HG03103 (cell line): ENCODE data around the gene CCDC157.
A peak's percentile ranks its signal among the peaks of the same experiment; 100 is the strongest.

ENCODE experiments used
- ATAC-seq: cut with Tn5 transposase; IDR thresholded peaks from one replicate; pipeline ENCODE4 v1.9.1; 2021; ENCODE audit warnings: low read depth; ENCODE audit not compliant: unreplicated experiment

Gene CCDC157

GRCh38 chr22:30356449-30357235, at the start of gene CCDC157, which contains the start of gene SF3A1:
TSS of gene CCDC157 (plus strand) at chr22:30357007. CDS start at chr22:30366001, 8,994 bp downstream.
TSS of gene SF3A1 (minus strand) at chr22:30356894. CDS start at chr22:30356792, 102 bp downstream.
- ATAC-seq = peak; percentile 83

- ATAC-seq = no peak
Observed at GRCh38 chr22:30307041-30307574, 49.7 kb upstream of the CCDC157 start.

GRCh38 chr22:30308093-30308492, 48.7 kb upstream of the CCDC157 start:
- no peak for ATAC-seq

- ATAC-seq = no peak
Observed at GRCh38 chr22:30308518-30309230, 48.1 kb upstream of the CCDC157 start.

GRCh38 chr22:30309951-30310741, 46.7 kb upstream of the CCDC157 start:
- ATAC-seq = no peak

GRCh38 chr22:30310881-30311771, 45.7 kb upstream of the CCDC157 start:
- ATAC-seq = no peak

GRCh38 chr22:30312053-30312452, 44.8 kb upstream of the CCDC157 start:
- no peak for ATAC-seq

GRCh38 chr22:30313527-30314363, 43.1 kb upstream of the CCDC157 start:
- ATAC-seq = no peak

GRCh38 chr22:30314915-30315314, 41.9 kb upstream of the CCDC157 start:
- no peak for ATAC-seq

- no peak for ATAC-seq
Observed at GRCh38 chr22:30315962-30316576, 40.7 kb upstream of the CCDC157 start.

GRCh38 chr22:30317778-30318177, 39.0 kb upstream of the CCDC157 start:
- ATAC-seq = no peak

- ATAC-seq = no peak
Observed at GRCh38 chr22:30318799-30319419, 37.9 kb upstream of the CCDC157 start.

GRCh38 chr22:30320021-30320556, 36.7 kb upstream of the CCDC157 start:
- no peak for ATAC-seq

GRCh38 chr22:30321461-30321860, 35.3 kb upstream of the CCDC157 start:
- ATAC-seq = no peak

GRCh38 chr22:30323246-30323645, 33.6 kb upstream of the CCDC157 start:
- no peak for ATAC-seq

- ATAC-seq = no peak
Observed at GRCh38 chr22:30324014-30324730, 32.6 kb upstream of the CCDC157 start.

GRCh38 chr22:30325065-30325720, 31.6 kb upstream of the CCDC157 start:
- no peak for ATAC-seq
